ENCODE data around the gene PCNX1. TPM values are rescaled to one million over a fixed set of nuclear protein-coding genes. Genes with fewer than 3 reads are reported as not detected.
"Not testable (repeated sequence)": the region's sequence is repeated elsewhere in the genome, so short reads cannot be mapped to it uniquely, and the experiment has no call there.

The PCNX1 gene
- polyA plus RNA-seq, 1 donor = 23.9 TPM

DNA sequence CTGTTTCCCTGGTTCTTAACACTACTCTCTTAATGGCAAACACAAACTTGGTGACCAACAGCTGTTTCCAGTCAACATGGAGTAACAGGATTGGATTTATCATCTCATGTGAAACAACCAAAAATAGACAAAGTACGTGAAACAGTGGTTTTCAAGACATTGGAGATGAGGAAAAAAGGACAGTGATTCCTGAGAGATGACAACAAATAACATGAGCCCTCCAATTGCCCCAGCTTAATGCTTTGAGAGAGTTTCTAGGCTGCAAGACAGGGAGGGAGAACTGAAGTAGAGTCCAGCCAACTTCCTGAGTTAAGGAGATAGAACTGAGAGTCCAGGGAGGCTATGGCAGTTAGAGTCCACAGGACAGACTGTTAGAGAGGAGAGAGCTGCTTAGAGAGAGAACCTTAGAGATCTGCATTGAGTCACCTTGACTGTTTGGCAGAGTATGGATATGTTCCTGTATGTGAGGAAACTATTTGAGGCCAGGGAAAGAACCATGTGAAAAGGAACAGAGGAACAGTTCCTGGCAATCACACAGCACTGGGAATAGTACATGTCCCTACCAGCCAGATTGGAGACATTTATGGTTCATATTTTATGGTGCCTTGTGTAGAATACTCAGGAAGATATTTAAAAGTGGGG is 106.4 kb downstream of the PCNX1 start:
- no peak for DNase-seq (ENCODE audit: low read depth)

DNA sequence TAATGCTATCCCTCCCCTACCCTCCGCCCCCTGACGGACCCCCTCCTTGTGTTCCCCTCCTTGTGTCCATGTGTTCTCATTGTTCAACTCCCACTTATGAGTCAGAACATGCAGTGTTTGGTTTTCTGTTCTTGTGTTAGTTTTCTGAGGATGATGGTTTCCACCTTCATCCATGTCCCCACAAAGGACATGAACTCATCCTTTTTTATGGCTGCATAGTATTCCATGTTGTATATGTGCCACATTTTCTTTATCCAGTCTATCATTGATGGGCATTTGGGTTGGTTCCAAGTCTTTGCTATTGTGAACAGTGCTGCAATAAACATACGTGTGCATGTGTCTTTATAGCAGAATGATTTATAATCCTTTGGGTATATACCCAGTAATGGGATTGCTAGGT is 112.7 kb downstream of the PCNX1 start:
- DNase-seq (ENCODE audit: low read depth) = not testable (repeated sequence)

DNA sequence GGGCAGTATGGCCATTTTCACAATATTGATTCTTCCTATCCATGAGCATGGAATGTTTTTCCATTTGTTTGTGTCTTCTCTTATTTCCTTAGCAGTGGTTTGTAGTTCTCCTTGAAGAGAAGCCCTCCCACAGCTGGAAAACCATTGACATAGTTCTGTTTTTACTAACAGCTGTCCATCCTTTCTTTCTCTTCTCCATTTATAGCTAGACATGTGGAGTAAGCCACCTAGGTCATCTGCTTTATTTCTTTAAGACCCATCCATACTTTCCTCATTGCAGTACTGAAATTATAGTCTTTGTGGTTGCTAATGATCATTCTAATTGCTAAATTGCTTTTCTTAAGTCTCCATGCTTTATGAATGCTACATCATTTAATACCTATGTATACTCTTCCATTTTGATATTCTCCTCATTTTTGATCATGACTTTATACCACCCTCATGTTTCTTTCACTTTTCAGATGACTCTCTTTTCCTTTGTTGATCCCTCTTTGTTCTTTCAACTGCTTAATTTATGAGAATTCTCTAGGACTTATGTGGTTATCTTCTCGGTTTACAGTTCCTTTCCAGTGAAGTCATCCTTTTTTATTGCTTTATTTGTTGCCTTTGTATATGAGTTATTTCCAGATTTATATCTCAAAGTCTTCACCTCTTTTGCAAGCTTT is 114.2 kb downstream of the PCNX1 start:
- no peak for DNase-seq (ENCODE audit: low read depth)

DNA sequence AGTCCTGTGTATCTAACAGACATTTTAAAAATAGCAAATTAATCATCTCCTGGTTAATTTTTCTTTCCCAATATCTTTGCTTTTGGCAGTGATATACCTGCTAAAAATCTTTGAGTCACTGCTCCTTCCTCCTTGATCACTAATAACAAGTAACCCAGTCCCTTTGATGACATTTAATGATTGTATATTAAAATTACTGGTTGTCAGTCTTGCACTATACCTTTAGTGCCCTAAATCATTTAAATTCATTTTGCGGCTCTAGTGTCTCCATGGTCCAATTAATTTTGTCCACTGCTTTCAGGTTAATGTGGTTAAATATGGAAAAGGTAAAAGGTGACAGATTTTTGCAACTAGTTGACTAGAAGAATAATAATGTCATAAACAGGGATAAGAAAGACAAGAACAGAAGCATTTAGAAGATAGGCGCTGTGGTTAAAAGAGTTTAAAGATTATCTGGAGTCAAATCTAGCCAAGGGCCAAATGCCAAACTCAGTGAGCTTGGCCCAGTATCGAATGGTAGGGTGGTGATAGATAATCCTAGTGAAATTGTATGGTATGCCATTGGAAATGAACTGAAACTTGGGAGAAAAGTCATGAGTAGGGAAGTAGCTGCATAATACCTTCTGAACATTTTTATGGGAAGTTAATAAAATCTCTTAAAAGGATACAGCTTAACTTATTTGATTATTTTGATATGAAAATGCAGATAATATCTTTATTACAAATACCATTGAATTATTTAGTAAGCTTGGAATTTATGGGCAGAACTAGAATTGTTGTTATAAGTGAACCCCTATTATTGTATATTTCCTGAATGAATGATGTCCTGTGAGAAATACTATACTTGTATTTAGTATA is 115.0 kb downstream of the PCNX1 start:
- no peak for DNase-seq (ENCODE audit: low read depth)

DNA sequence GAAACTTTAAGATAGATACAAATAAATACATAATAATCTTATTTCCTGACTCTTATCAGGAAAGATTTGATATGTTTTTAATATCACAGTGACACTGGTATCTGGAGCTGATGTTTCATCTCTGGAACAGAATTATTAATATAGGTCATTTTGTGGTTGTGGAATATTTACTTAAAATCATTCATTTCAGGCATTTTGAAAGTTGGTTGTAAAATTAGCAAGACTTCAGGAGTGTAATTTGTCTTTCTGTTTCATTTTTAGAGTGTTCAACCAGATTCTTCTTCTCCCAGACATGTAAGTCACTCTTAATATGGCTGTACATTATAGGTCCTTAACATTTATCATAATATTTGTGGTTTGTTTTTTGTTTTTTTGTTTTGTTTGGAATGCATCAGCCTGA is 115.7 kb downstream of the PCNX1 start:
- no peak for DNase-seq (ENCODE audit: low read depth)

DNA sequence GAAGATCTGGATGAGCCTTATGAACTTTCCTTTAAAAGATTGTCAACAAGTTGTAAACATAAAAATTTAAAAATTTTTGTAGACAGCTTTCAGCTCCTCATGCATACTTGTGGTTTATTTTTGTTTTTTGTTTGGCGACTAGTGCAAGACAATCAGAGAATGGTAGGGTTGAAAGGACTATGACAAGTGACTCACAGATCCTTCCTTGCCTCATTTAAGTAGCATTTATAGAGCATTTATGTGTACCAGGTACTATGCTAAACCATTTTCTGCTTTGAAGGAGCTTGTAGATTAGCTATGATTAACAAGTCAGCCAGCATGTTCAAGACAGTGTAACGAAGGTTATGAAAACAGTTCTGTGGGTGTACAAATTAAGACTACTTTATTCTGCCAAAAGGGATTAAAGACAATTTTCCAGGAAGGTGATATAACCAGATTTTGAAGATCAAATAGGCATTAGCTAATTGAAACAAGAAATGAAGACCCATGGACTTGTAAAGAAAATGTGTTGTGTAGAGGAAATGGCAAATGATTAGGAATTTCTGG is 122.0 kb downstream of the PCNX1 start:
- DNase-seq (ENCODE audit: low read depth) = no peak

DNA sequence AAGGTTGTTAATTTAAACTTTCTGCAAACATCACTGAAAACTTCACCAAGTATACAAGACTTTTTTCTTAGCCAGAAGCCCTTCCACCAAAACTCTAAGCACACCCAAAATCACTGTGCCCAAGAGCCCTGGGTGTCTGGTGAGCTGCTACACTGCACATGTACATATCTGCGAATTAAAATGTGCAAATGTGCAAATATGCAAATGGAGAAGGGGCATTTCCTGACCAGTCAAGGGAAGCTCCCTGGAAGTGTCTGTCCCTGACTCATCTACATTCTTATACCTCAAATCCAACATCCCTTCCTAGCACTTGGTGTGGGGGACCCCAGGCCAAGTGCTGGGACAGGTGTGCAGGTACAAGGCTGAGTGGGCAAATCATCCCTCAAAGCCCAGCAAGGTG is 123.7 kb downstream of the PCNX1 start:
- no peak for DNase-seq (ENCODE audit: low read depth)

DNA sequence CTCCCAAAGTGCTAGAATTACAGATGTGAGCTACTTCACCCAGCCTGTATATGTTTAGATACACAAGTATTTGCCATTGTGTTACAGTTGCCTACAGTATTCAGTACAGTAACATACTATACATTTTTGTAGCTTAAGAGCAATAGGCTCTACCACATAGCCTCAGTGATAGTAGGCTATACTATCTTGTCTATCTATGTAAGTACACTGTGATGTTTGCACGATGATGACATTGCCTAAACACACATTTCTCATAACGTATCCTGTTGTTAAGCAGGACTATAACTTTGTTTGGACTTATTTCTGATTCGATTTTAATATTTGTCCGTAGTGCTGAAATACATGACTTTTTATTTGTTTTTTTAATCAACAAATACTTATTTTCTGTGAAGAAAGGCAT is 129.2 kb downstream of the PCNX1 start:
- no peak for DNase-seq (ENCODE audit: low read depth)

DNA sequence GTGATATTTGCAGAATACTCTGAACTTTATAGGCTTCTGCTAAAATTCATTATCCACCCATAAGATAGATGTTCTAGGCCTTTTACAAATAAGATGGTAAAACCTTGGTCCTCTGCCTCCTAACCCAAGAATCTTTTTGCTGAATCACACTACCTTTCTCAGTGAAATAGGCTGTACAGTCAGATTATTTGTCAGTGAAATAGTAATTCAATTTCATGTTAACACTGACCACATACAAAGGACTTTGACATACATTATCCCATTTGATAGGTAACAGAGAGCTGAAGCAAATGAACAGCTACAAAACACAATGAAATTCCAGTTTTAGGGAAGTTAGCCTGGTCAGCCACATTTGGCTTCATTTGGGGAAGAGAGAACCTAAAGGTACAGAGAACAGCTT is 141.1 kb downstream of the PCNX1 start:
- DNase-seq (ENCODE audit: low read depth) = no peak

DNA sequence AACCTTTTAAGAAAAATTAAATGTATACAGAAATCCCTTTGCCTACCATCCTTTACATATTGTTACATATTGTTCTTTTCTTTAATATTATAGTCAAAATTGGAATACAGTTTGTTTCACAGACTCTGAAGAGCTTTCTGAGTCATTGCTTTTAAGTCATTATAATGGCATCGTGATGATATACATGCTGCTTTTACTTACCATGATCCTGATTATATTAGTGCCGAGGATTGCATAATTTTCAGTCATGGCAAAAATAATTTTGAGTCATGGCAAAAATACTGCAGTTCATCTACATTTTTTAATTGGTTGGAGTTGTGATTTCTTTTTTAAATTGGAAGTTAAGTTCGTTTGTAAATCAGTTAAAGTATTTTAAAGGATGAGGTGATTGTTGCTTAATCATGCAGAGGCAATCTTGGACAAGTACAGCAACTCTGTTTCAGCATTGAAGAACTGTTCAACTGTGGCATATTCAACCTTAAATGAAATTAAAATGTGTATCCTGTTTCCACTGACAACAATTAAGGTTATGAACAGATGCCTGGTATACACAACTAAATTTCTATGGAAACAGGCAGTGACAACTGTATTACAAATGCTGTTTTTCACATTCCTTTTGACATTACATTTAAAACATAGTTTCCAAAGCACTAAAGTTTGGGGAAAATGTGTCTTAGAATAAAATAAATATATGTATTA is 142.3 kb downstream of the PCNX1 start:
- DNase-seq (ENCODE audit: low read depth) = peak; percentile 4

DNA sequence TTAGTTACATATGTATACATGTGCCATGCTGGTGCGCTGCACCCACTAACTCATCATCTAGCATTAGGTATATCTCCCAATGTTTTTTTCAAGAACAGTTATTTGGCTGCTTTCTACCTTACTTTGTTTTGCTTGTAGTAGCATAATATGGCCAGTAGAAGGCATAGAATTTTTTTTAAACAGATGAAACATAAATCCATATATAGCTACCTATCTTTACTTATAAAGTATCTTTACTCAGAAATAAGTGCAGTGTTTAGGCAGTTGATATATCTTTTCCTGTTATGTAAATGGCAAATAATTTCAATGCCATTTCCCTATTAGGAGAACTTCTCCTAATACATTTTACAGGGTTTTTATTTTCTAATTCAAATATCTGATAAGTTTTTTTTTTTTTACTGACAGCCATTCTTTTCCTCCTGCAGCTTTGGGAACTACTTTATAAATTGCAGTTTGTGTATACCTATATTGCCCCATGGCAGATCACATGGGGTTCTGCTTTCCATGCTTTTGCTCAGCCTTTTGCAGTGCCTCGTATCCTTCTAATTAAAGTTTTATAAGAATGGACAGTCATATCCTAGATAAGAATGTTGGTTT is 143.1 kb downstream of the PCNX1 start:
- DNase-seq (ENCODE audit: low read depth) = no peak

DNA sequence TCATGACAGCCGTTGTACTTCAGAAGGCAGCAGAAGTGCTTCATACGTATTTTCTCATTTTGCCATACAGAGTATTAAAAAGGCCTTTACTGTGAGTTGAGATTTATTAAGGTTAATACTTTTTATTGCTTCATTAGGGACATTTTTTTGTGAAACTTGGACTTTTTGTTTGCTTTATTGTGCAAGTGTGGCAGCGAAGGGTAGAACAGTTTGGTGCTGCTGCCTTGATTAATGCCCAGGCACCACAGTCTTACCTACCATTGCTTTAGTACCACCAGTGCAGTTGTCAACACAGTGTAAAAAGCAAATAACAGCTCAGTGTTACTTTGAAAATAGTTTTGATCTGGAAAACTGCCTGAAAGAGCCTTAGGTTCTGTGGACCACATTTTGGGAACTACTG is 147.4 kb downstream of the PCNX1 start:
- no peak for DNase-seq (ENCODE audit: low read depth)

DNA sequence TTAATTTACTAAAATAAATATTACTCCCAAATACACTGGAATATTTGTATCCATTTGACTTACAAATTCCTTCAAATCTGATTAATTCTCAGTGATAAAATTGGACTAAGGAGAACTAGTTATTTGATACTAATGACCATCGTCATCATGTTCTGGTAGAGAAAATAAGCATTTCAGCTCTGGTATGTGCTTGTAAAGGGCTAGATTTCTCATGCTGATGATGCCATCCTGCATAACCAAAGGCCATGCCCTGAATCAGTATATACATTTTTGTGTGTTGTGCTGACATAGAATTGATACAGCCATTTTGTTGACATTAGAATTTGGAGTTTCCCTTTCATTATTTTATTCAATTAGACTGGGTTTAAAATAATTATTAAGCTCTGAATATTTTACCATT is 148.9 kb downstream of the PCNX1 start:
- no peak for DNase-seq (ENCODE audit: low read depth)

DNA sequence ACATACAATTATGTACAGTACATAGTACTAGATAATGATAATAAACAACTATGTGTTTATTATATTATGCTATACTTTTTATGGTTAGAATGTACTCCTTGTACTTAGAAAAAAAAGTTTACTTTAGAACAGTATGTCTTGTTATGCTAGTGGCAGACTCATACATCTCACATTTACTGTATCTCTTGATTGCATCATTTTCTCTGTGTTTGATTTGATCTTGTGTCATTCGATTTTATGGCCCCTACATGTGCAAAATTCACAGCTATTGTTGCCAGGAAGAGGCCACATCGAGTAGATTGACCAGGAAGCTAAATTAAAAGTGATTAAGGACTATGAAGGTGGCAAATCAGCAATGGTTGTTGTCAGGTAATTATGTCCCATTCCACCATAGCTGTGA is 153.0 kb downstream of the PCNX1 start:
- no peak for DNase-seq (ENCODE audit: low read depth)

DNA sequence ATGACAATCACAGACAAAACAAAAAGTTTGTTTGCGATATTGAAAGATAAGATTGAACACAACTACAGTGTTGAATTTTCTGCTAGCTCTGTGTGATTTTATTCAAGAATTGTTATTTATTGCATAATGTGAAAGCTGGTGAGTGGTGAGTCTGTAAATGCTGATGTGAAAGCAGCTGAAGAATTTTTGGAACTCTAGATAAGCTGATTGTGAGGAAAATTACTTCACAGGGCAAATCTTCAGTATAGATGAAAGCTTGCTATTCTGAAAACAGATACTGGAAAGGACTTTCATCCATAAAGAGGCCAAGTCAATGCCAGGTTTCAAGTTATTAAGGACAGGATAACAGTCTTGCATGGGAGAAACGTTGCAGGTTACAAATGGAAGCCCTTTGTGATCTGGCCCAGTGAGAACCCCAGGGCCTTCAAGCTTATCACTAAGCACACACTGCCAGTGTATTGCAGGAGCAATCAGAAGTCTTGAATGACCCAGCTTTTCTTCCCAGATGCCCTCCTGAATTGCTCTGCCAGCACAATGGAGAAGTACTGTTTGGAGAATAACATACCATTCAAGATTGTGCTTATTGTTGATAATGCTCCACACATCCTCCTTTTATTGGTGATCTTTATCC is 153.7 kb downstream of the PCNX1 start:
- DNase-seq (ENCODE audit: low read depth) = no peak

DNA sequence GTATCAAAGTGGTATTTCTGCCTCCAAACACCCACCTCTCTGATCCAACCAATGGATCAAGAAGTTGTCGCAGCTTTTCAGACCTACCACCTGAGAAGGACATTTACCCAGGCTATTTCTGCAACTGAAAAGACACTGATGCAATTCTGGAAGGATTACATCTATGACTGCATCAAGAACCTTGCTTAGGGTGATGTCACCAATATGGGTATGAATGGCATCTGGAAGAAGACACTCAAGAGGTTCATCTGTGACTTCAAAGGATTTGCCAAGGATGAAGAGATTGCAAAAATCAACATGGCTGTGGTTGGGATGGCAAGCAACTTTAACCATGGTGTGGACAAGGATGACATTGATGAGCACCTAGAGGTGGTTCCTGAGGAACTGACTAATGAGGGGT is 154.2 kb downstream of the PCNX1 start:
- DNase-seq (ENCODE audit: low read depth) = no peak

DNA sequence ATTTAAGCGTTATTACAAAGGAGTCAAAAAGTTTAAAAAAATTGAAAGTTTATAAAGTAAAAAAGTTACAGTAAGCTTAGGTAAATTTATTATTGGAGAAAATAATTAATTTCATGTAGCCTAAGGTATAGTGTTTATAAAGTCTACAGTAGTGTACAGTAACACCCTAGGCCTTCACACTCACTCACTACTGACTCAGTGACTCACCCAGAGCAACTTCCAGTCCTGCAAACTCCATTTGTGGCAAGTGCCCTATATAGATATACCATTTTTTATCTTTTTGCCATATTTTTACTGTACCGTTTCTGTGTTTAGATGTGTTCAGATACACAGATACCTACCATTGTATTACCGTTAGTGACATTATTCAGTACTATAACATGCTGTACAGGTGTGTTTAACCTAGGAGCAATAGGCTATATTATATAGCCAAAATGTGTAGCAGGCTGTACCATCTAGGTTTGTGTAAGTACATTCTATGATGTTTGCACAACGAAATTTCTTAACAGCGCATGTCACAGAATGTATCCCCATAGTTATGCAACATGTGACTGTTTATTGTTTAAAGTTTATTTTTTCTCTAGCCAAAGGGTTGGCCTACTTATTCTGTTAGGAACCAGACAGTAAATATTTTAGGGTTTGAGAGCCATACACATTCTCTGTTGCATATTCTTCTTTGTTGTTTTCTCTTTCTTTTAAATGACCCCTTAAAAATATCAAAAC is 155.5 kb downstream of the PCNX1 start:
- DNase-seq (ENCODE audit: low read depth) = no peak

DNA sequence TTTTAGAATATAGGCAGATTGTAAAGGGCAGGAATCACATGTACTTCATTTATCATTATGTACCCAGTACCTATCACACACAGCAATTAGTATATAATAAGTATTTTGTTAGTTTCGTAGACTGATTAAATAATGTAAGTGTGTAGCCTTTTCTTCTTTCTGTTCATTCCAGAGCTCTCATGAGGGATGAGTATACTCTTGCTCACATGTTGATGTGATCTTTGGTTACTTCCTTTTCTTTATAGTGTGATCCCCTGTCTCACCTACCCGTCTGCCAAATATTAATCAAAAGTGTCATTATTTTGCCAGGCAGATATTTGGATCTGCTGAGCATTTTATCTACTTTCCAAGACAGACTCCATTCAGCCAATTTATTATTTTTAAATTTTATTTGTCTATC is 156.1 kb downstream of the PCNX1 start:
- no peak for DNase-seq (ENCODE audit: low read depth)

DNA sequence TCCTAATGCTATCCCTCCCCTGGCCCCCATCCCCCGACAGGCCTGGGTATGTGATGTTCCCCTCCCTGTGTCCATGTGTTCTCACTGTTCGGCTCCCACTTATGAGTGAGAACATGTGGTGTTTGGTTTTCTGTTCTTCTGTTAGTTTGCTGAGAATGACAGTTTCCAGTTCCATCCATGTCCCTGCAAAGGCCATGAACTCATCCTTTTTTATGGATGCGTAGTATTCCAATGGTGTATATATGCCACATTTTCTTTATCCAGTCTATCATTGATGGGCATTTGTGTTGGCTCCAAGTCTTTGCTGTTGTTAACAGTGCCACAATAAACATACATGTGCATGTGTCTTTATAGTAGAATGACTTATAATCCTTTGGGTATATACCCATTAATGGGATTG is 157.5 kb downstream of the PCNX1 start:
- DNase-seq (ENCODE audit: low read depth) = not testable (repeated sequence)

DNA sequence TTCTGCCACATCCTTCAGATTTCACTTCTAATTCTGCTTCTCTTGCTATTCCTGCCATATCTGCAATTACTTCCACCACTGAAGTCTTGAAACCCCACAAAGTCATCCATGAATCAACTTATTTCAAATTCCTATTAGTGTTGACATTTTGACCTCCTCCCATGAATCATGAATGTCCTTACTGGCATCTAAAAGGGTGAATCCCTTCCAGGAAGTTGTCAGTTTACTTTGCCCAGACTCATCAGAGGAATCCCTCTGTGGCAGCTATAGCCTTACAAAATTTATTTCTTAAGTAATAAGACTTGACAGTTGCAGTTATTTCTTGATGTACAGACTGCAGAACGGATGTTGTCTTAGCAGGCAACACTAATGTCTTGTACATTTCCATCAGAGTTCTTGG is 162.9 kb downstream of the PCNX1 start:
- DNase-seq (ENCODE audit: low read depth) = no peak

Measured in forelimb muscle (tissue), 1 donor.